Keratinocyte (primary cell): ENCODE results near the gene MROH2A. TPM values are rescaled to one million over a fixed set of nuclear protein-coding genes. Genes with fewer than 3 reads are reported as not detected.

Source experiments
- DNase-seq: peaks from one replicate; pipeline ENCODE4 v3.0.0-alpha.2; 2011; ENCODE audit warnings: low read depth, missing footprints, low spot score
- FAIRE-seq: peaks from 2 replicates; lab custom pipeline; 2011; peaks lifted over from hg19 to GRCh38; lab: Jason Lieb, UNC
- H2AFZ ChIP-seq: 2 replicates; pipeline ENCODE4 v1.6.0; 2012; ENCODE audit warnings: low read length, control low read depth, inconsistent platforms; ENCODE audit not compliant: control insufficient read depth
- H3K27ac ChIP-seq: 2 replicates; pipeline ENCODE4 v1.5.1; 2011; ENCODE audit warnings: low read length; ENCODE audit not compliant: control insufficient read depth, insufficient read depth
- H3K27me3 ChIP-seq: 3 replicates; pipeline ENCODE4 v1.6.0; 2011; ENCODE audit warnings: low read length; ENCODE audit not compliant: control insufficient read depth, insufficient read depth; ENCODE audit errors: extremely low read depth
- H3K36me3 ChIP-seq, 2 experiments: 2 replicates in 1 of 2; 3 replicates in 1 of 2; pipeline ENCODE4 v1.5.1; 2011; ENCODE audit warnings: low read length in 2 of 2, mild to moderate bottlenecking in 1 of 2; ENCODE audit not compliant: control insufficient read depth in 2 of 2, insufficient read depth in 2 of 2; ENCODE audit errors: extremely low read depth in 1 of 2
- H3K4me1 ChIP-seq: 3 replicates; pipeline ENCODE4 v1.5.1; 2011; ENCODE audit warnings: low read length; ENCODE audit not compliant: control insufficient read depth, insufficient read depth; ENCODE audit errors: extremely low read depth
- H3K4me2 ChIP-seq: 3 replicates; pipeline ENCODE4 v1.6.0; 2011; ENCODE audit warnings: low read depth, low read length; ENCODE audit not compliant: control insufficient read depth, insufficient read depth; ENCODE audit errors: extremely low read depth
- H3K4me3 ChIP-seq, 3 experiments: fragments of 200-600 bp in 1 of 3; sonication (generic) in 1 of 3; 2 replicates in 2 of 3; 3 replicates in 1 of 3; pipeline ENCODE4 v1.5.1; 2011 to 2016; ENCODE audit warnings: low read length in 3 of 3, mild to moderate bottlenecking in 3 of 3, control low read depth in 2 of 3, inconsistent platforms in 1 of 3, low read depth in 1 of 3, mixed read lengths in 1 of 3, mixed run types in 1 of 3, moderate library complexity in 1 of 3; ENCODE audit not compliant: control insufficient read depth in 2 of 3, insufficient read depth in 2 of 3; ENCODE audit errors: extremely low read depth in 1 of 3
- H3K79me2 ChIP-seq: 2 replicates; pipeline ENCODE4 v1.6.0; 2012; ENCODE audit warnings: low read length; ENCODE audit not compliant: control insufficient read depth, insufficient read depth
- H3K9ac ChIP-seq: 3 replicates; pipeline ENCODE4 v1.6.0; 2011; ENCODE audit warnings: low read length; ENCODE audit not compliant: control insufficient read depth, insufficient read depth; ENCODE audit errors: extremely low read depth
- H3K9me1 ChIP-seq: 3 replicates; pipeline ENCODE4 v1.6.0; 2011; ENCODE audit warnings: low read length; ENCODE audit not compliant: control insufficient read depth, insufficient read depth; ENCODE audit errors: extremely low read depth
- H3K9me3 ChIP-seq: 2 replicates; pipeline ENCODE4 v1.5.1; 2012; ENCODE audit warnings: low read depth, low read length; ENCODE audit not compliant: control insufficient read depth
- H4K20me1 ChIP-seq: 3 replicates; pipeline ENCODE4 v1.6.0; 2011; ENCODE audit warnings: low read length; ENCODE audit not compliant: control insufficient read depth, insufficient read depth; ENCODE audit errors: extremely low read depth
- CTCF ChIP-seq, 3 experiments: IDR thresholded peaks in 1 of 3; conservative IDR thresholded peaks in 1 of 3; optimal IDR thresholded peaks in 1 of 3; 2 replicates in 2 of 3; 3 replicates in 1 of 3; pipeline versions ENCODE3 to v1.5.1; 2011; ENCODE audit warnings: low read length in 3 of 3, mild to moderate bottlenecking in 3 of 3, moderate library complexity in 2 of 3, control low read depth in 1 of 3, inconsistent platforms in 1 of 3; ENCODE audit not compliant: insufficient read depth in 2 of 3; ENCODE audit errors: extremely low read depth in 1 of 3
- EZH2 ChIP-seq: IDR thresholded peaks from one replicate; pipeline ENCODE4 v1.6.1; 2012; ENCODE audit warnings: inconsistent platforms, mild to moderate bottlenecking, low read length, moderate library complexity
- dilution Hi-C: fragments of 300-500 bp; cut with MboI; formaldehyde crosslinking; loops from one replicate; pipeline ENCODE4 v1.7.0; 2020; ENCODE audit warnings: low sequenced_read_pairs; ENCODE audit not compliant: extremely low pct_ligation_motif_present
- polyA plus RNA-seq, 5 experiments: library from polyadenylated mRNA; depleted of rRNA in 3 of 5; stranded (reverse) in 3 of 5; stranded (forward) in 1 of 5; unstranded in 1 of 5; fragments of >200 nt; gene quantifications; 1 replicate in 1 of 5; 2 replicates in 3 of 5; 3 replicates in 1 of 5; pipeline versions ENCODE4 v1.2.1 to v1.2.3, GENCODE V29; 2011 to 2012; ENCODE audit warnings: missing spikeins in 2 of 5, low read depth in 1 of 5, low replicate concordance in 1 of 5

Gene MROH2A
- polyA plus RNA-seq, 1 donor (not counting 4 experiments of a cell fraction or from before 2014, with no cell fraction given): 0.33 TPM

GRCh38 chr2:233811087-233811486 is 33.0 kb downstream of the MROH2A start:
- dilution Hi-C loops: no loop called here
- Histone ChIP-seq H3K4me2 (no peak overlapping the region), H3K36me3 (no peaks in the 10 kb centered on the region), H3K27me3 (peaks cover 8% of the 10 kb centered on the region), H3K4me3 (no peak overlapping the region), H3K4me1 (no peaks in the 10 kb centered on the region), H3K9ac (no peak overlapping the region), H2AFZ (no peak overlapping the region), H4K20me1 (no peaks in the 10 kb centered on the region), H3K9me3 (no peaks in the 10 kb centered on the region), H3K9me1 (no peaks in the 10 kb centered on the region), H3K27ac (no peak overlapping the region), H3K79me2 (no peaks in the 10 kb centered on the region)
- no peak for TF ChIP-seq CTCF (optimal IDR thresholded peaks at IDR 0.05 in 1 of 3, IDR thresholded peaks at IDR 0.05 in 1 of 3, conservative IDR thresholded peaks at IDR 0.05 in 1 of 3; ENCODE audit: extremely low read depth in 1 of 3, insufficient read depth in 2 of 3, low read length in 3 of 3)
- no peak for TF ChIP-seq EZH2
- FAIRE-seq (no peak), DNase-seq (no peak)

- no peaks in the 10 kb centered on the region for H3K79me2 ChIP-seq
- no peaks in the 10 kb centered on the region for H3K4me1 ChIP-seq
- no peak overlapping the region for H3K4me3 ChIP-seq
- H3K4me2 ChIP-seq: no peak overlapping the region
- H3K36me3 ChIP-seq: no peaks in the 10 kb centered on the region
- no peaks in the 10 kb centered on the region for H4K20me1 ChIP-seq
- H3K27me3 ChIP-seq: peaks cover 8% of the 10 kb centered on the region
- no peaks in the 10 kb centered on the region for H3K9me1 ChIP-seq
- H2AFZ ChIP-seq: no peak overlapping the region
- H3K9ac ChIP-seq: no peak overlapping the region
- no peak for TF ChIP-seq EZH2
- TF ChIP-seq CTCF (optimal IDR thresholded peaks at IDR 0.05 in 1 of 3, IDR thresholded peaks at IDR 0.05 in 1 of 3, conservative IDR thresholded peaks at IDR 0.05 in 1 of 3; ENCODE audit: extremely low read depth in 1 of 3, insufficient read depth in 2 of 3, low read length in 3 of 3): no peak
- H3K9me3 ChIP-seq: no peaks in the 10 kb centered on the region
- dilution Hi-C loops: no loop called here
- DNase-seq (no peak), FAIRE-seq (no peak)
- no peak overlapping the region for H3K27ac ChIP-seq
Observed at GRCh38 chr2:233811732-233812131, 33.6 kb downstream of the MROH2A start.
